Breast epithelium (tissue), 4 donors: ENCODE measurements around the gene FABP7. TPM values are rescaled to one million over a fixed set of nuclear protein-coding genes. Genes with fewer than 3 reads are reported as not detected.

ENCODE experiments used
- DNase-seq, 2 donors: peaks; one replicate each; pipeline ENCODE4 v3.0.0-alpha.2; 2019; ENCODE audit warnings: low spot score in 2 of 2
- H3K27ac ChIP-seq, 2 donors: fragments of 200-600 bp; sonication (generic) in 1 of 2; one replicate each; pipeline ENCODE4 v1.5.1; 2016 to 2019; ENCODE audit warnings: mild to moderate bottlenecking in 1 of 2
- H3K27me3 ChIP-seq, 2 donors: fragments of 200-600 bp; sonication (generic) in 1 of 2; one replicate each; pipeline versions ENCODE4 v1.5.1 to v1.6.0; 2017 to 2019; ENCODE audit warnings: control low read depth in 1 of 2, mild to moderate bottlenecking in 1 of 2
- H3K36me3 ChIP-seq: fragments of 200-600 bp; one replicate; pipeline ENCODE4 v1.5.1; 2019
- H3K4me1 ChIP-seq, 2 donors: fragments of 200-600 bp; sonication (generic); one replicate each; pipeline ENCODE4 v1.5.1; 2016 to 2019; ENCODE audit warnings: control low read depth in 1 of 2
- H3K4me3 ChIP-seq, 3 donors: fragments of 200-600 bp; sonication (generic); 1 replicate in 2 of 3; 2 replicates in 1 of 3; pipeline ENCODE4 v1.5.1; 2016 to 2019; ENCODE audit warnings: mild to moderate bottlenecking in 3 of 3, moderate library complexity in 2 of 3
- H3K9me3 ChIP-seq, 2 donors: fragments of 200-600 bp; sonication (generic) in 1 of 2; one replicate each; pipeline ENCODE4 v1.5.1; 2016 to 2019; ENCODE audit warnings: control low read depth in 1 of 2
- CTCF ChIP-seq, 3 donors: fragments of 450-650 bp; IDR thresholded peaks; one replicate each; pipeline ENCODE4 v1.5.1; 2016 to 2017; ENCODE audit warnings: antibody characterized with exemption in 3 of 3, mild to moderate bottlenecking in 3 of 3, moderate library complexity in 3 of 3
- POLR2A ChIP-seq: fragments of 450-650 bp; IDR thresholded peaks from one replicate; pipeline ENCODE4 v1.6.1; 2016; ENCODE audit warnings: antibody characterized with exemption, mild to moderate bottlenecking, moderate library complexity
- POLR2AphosphoS5 ChIP-seq, 3 donors: sonication (generic); formaldehyde crosslinking; IDR thresholded peaks; one replicate each; pipeline ENCODE4 v1.6.1; 2017; ENCODE audit warnings: antibody characterized with exemption in 3 of 3
- intact Hi-C: fragments of 100-400 bp; cut with DNase I; formaldehyde crosslinking; loops from one replicate; pipeline ENCODE4 v1.15.1; 2023; ENCODE audit warnings: low total_unique reads
- total RNA-seq, 3 donors: library from RNA; depleted of rRNA; stranded (reverse); fragments of >200 nt; gene quantifications; one replicate each; pipeline ENCODE4 v1.1.0, GENCODE V29; 2016

FABP7 gene
- total RNA-seq, 3 donors from 2014 or later = 2.6 to 3.6 TPM; not detected in 1

- no peaks in the 10 kb centered on the region for H3K9me3 ChIP-seq
- no peak for TF ChIP-seq POLR2A
- TF ChIP-seq CTCF (IDR thresholded peaks at IDR 0.05) = no peak
- no peak for TF ChIP-seq POLR2AphosphoS5 (IDR thresholded peaks at IDR 0.05)
- H3K4me3 ChIP-seq = peak overlapping the region; percentile 55 to 87 (median 77)
- H3K36me3 ChIP-seq = no peaks in the 10 kb centered on the region
- peak overlapping the region; percentile 94 to 97 for H3K27ac ChIP-seq
- DNase-seq = no peak
- H3K4me1 ChIP-seq = no peaks in the 10 kb centered on the region
- H3K27me3 ChIP-seq = no peaks in the 10 kb centered on the region
- intact Hi-C loops = no loop called here
Measured at GRCh38 chr6:122790028-122790422, 10.5 kb downstream of the FABP7 start.

- TF ChIP-seq POLR2AphosphoS5 (IDR thresholded peaks at IDR 0.05) (no peak), CTCF (IDR thresholded peaks at IDR 0.05) (peak in 1 of 3 donors; percentile 9), POLR2A (no peak)
- no peaks in the 10 kb centered on the region for H3K36me3 ChIP-seq
- intact Hi-C loops = no loop called here
- peak overlapping the region; percentile 94 to 97 for H3K27ac ChIP-seq
- H3K4me1 ChIP-seq = no peaks in the 10 kb centered on the region
- DNase-seq = no peak
- no peaks in the 10 kb centered on the region for H3K27me3 ChIP-seq
- peak overlapping the region; percentile 55 to 87 (median 77) for H3K4me3 ChIP-seq
- H3K9me3 ChIP-seq = no peaks in the 10 kb centered on the region
Measured at GRCh38 chr6:122790423-122791309, 11.2 kb downstream of the FABP7 start.

GRCh38 chr6:122791310-122791679 lies 11.8 kb downstream of the FABP7 start:
- DNase-seq = no peak
- Histone ChIP-seq H3K27ac (peak overlapping the region; percentile 94 to 97), H3K4me3 (peak overlapping the region in 2 of 3 donors; percentile 77 to 87), H3K9me3 (no peaks in the 10 kb centered on the region), H3K27me3 (no peaks in the 10 kb centered on the region), H3K4me1 (no peaks in the 10 kb centered on the region), H3K36me3 (no peaks in the 10 kb centered on the region)
- intact Hi-C loops = no loop called here
- TF ChIP-seq POLR2AphosphoS5 (IDR thresholded peaks at IDR 0.05) (no peak), POLR2A (no peak), CTCF (IDR thresholded peaks at IDR 0.05) (no peak)

GRCh38 chr6:122792766-122793165 lies 13.2 kb downstream of the FABP7 start:
- Histone ChIP-seq H3K9me3 (no peaks in the 10 kb centered on the region), H3K36me3 (no peaks in the 10 kb centered on the region), H3K4me1 (no peaks in the 10 kb centered on the region), H3K27ac (no peak overlapping the region), H3K27me3 (no peaks in the 10 kb centered on the region), H3K4me3 (no peak overlapping the region)
- no peak for TF ChIP-seq CTCF (IDR thresholded peaks at IDR 0.05)
- TF ChIP-seq POLR2AphosphoS5 (IDR thresholded peaks at IDR 0.05) = no peak
- no peak for TF ChIP-seq POLR2A
- no peak for DNase-seq
- intact Hi-C loops = no loop called here

GRCh38 chr6:122797537-122797936 lies 18.0 kb downstream of the FABP7 start:
- Histone ChIP-seq H3K4me1 (no peaks in the 10 kb centered on the region), H3K36me3 (no peaks in the 10 kb centered on the region)
- no peak for DNase-seq

More at GRCh38 chr6:122797537-122797936, 18.0 kb downstream of the FABP7 start:
- H3K27ac ChIP-seq = no peak overlapping the region
- no peaks in the 10 kb centered on the region for H3K27me3 ChIP-seq
- H3K4me3 ChIP-seq = no peak overlapping the region
- no peaks in the 10 kb centered on the region for H3K9me3 ChIP-seq
- intact Hi-C loops = no loop called here
- no peak for TF ChIP-seq POLR2AphosphoS5 (IDR thresholded peaks at IDR 0.05)
- no peak for TF ChIP-seq CTCF (IDR thresholded peaks at IDR 0.05)
- TF ChIP-seq POLR2A = no peak
